ENCODE results near the gene KPNB1.
"Not testable (repeated sequence)": the region's sequence is repeated elsewhere in the genome, so short reads cannot be mapped to it uniquely, and the experiment has no call there.

Gene KPNB1

DNA sequence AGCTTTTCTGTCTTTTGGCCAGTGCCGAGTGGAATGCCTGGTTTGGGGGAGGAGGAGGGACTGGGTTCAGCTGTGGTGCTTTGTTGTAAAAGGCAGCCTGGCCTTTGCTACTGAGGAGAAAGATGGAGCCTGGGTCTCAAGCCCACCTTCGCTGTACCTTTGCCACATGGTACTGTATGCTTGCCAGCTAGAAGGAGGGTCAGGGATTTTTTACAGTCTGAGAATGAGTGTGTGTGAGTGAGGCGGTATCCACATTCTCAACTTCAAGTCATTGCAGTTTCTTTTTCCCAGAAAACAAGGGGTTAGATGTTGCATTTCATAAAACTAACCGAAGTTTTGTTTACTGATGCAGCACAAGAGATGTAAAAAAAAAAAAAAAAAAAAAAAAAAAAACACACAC, 33.0 kb downstream of the KPNB1 start:
- not testable (repeated sequence) for DNase-seq

- no peak for DNase-seq
Measured at GRCh38 chr17:47684025-47684424, 34.3 kb downstream of the KPNB1 start.

DNA sequence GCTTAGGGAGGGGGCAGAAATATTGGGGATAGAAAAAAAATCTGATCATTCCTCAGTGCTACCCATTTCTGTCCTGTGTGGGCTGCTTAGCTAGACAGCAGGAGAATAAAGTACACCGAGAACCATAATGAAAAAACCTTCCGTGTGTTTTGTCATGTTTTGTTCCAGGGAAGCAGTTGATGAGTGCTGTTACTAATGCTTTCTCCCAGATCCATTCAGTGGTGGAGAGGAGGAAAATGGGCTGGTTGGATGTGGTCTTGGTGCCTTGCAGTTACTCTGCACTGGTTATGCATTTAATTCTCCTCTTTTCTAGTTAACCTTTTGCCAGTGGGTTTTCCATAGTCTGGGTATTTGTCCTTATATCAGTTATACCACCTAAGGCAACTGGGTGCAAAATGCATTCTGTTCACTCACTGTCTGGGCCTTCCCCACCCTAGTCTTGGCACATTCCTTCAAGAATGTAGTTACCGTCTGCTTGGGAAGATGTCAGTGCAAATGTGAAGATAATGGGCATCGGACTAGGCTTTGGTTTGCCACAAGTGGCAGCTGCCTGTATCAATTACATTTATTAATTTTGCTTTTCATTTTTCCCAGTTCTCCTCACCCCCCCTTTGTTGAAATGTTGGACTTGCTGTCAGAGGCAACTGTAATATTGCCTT, 34.9 kb downstream of the KPNB1 start:
- no peak for DNase-seq

GRCh38 chr17:47685556-47686275, 36.0 kb downstream of the KPNB1 start:
- DNase-seq = no peak

DNA sequence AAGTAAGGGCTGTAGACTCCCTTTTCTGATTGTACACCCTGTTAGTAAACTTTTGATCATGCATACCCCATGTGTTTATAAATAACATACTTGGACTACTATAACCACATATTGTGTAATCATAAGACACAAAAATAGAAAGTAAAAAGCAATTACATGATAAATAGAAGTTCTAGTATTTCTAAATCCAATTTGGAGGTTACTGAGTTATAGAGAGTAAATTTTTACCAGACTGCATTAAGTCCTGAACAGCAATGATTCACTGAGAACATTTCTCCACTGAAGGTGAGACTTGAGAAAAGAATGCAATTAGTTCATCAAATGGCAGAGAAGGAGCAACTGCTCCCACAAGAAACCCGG, 36.5 kb downstream of the KPNB1 start:
- no peak for DNase-seq

DNA sequence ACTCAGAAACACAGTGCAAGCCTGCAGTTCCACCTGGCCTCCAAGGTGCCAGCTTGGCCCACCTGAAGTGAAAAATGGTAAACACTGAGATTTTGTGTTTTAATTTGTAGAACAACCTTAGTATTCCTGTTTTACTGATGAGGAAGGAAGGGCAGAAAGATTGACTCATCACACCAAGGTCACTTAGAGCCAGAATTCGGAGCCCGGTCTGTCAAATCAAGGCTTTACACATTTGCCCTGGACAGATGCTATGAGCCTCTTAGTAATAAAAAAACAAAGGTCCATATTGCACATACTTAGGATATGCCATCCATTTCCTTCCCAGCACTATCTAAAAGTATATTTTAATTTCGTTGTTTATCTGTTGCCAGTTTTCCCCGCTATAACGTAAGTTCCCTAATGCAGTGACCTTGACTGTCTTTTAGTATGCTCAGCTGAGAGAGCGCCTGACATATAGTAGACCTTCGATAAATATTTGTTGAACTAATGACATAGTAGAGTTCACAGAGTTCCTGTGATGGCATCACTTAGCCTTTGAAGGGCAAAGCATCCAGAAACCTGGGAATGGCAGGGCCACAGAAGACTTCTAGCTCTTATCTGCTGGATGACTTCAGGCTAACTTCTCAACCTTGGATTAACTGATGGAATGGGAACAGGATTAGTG, 37.1 kb downstream of the KPNB1 start:
- DNase-seq = no peak

- DNase-seq = no peak
Measured at GRCh38 chr17:47687328-47687690, 37.6 kb downstream of the KPNB1 start.

DNA sequence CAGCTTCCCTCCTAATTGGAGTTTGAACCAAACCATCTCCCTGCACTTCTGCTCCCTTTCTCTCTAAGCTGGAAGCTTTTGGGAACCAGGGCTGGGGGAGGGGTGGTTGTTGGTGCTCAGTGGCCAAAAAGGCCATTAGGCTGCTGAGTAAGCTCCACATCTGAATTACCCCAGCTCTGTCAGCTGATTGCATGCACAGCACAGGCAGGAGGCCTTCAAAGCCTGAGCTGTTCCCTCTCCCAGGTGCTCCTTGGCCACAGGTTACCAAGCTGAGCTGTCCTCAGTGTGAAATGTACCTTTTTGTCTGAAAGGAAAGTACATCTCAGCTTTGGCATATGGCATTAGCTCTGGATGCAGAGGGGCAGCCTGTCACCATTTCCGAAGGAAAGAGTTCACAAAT, 38.0 kb downstream of the KPNB1 start:
- peak; percentile 52 for DNase-seq

- peak; percentile 18 for DNase-seq
Measured at GRCh38 chr17:47690121-47690520, 40.4 kb downstream of the KPNB1 start.

DNA sequence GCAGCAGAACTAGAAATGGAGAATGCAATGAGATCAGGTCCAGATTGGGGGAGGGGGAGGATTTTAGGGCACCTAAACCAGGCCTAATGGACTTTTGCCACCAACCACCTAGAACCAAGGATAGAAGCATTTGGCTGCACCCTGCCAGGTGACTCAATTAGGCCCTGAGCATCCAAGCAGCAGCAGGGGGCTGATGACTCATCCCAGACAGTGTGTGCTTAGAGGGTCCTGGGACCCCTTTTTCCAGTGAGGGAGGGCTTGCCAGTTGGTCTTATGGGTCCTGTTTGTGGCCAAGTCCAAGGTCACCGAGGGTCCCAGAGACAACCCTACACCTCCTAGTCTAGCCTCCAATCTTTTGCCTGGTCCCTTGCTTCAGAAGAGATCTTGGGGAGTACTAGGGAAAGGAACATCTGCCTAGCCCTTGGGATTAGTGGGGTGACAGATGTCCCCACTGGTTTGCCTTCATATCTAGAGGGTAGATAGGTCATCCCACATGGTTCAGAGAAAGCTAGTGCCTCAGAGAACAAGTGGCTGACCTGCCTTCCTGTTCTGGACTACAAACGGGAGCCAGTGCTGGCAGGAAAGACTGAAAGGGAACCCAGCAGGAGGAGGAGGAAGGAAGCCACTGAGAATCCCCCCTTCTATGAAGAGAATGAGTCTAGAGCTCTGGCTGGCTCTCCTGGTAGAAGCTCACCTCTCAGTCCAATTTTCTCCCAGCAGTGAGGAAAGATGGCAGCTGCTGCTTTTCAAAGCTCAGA, 42.6 kb downstream of the KPNB1 start:
- peak; percentile 45 for DNase-seq

GRCh38 chr17:47692895-47693730, 43.4 kb downstream of the KPNB1 start:
- peak; percentile 73 for DNase-seq

DNA sequence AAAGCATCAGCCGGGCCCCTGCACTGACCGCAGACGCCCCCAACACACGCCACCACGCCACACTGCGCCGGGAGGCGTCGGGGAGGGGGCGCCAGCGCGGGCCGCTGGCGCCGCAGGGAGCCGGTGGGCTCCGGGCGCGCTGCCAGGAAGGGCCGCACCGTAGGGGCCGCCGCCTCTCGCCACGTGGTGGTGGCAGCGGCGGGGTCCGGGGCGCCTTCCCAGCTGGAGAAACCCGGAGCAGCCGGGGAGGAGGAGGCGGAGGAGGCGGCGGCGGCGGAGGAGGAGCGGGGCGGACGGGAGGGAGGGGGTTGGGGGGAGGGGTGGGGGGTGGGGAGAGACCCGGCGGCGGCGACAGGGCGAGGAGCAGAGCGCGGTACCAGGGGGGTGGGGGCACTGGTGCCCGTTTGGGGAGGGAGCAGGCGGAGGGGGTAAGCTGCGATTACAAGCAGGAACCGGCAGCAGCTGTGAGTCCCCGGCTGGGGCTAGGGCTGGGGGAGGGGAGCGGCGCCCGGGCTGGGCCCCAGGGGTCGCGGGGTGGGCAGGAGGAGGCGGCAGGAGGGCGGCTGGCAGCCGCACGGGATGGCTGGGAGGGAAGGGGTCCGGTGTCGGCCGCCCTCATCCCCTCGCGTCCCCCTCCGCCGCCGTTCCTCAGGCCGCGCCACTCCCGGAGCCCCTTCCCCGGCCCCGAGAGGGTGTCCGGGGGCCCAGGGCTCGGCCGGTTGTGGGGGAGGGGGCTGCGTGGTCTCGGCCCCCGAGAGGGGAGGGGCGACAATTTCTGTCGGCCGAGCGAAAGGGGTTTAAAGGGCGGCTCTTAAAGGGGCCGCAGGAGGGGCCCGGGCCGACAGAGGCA, 44.2 kb downstream of the KPNB1 start, which contains the start of gene TBKBP1:
TSS of gene TBKBP1 (plus strand) at position 431 of the 850 bp plus-strand sequence. CDS start 1,952 bp downstream, outside the sequence.
- peak; percentile 87 for DNase-seq

GRCh38 chr17:47694581-47695428, 45.1 kb downstream of the KPNB1 start:
- DNase-seq = peak; percentile 74

DNA sequence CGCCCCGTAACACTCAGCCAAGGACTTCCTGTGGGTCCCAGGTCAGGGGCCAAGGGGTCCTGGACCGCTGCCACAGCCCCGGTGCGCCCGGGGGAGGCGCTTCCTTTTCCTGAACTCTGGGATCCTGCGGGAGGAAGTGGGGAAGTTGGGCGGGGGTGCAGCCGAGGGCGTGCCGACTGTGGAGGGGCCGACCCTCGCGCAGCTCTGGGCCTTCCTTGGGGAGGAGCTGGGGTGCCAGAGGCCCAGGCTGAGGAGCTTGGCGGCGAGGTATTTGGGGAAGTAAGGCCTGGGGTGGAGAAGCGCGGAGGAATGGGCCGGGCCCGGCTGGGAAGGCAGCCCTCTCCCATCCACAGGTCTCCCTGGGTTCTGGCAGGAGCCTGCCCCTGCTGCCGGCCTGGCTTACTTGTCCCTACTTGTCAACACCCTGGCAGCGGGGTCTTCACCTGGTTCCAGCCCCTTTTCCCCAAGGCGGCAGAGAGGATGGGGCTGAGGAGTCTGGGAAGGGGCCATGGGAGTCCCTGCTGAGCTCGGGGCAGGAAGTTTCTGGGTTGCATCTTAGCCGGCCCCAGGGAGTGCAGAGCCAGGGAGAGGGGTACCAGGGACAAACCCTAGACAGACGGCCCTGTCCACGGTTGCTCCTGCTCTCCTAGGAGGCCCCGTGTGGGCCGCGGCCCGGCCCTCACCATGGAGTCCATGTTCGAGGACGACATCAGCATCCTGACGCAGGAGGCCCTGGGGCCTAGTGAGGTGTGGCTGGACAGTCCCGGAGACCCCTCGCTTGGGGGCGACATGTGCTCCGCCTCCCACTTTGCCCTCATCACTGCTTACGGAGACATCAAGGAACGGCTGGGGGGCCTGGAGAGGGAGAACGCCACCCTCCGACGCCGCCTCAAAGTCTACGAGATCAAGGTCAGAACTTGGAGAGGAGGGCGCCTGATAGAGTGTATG, 46.0 kb downstream of the KPNB1 start:
- no peak for DNase-seq

- DNase-seq = no peak
Measured at GRCh38 chr17:47696717-47697642, 47.3 kb downstream of the KPNB1 start.

DNA sequence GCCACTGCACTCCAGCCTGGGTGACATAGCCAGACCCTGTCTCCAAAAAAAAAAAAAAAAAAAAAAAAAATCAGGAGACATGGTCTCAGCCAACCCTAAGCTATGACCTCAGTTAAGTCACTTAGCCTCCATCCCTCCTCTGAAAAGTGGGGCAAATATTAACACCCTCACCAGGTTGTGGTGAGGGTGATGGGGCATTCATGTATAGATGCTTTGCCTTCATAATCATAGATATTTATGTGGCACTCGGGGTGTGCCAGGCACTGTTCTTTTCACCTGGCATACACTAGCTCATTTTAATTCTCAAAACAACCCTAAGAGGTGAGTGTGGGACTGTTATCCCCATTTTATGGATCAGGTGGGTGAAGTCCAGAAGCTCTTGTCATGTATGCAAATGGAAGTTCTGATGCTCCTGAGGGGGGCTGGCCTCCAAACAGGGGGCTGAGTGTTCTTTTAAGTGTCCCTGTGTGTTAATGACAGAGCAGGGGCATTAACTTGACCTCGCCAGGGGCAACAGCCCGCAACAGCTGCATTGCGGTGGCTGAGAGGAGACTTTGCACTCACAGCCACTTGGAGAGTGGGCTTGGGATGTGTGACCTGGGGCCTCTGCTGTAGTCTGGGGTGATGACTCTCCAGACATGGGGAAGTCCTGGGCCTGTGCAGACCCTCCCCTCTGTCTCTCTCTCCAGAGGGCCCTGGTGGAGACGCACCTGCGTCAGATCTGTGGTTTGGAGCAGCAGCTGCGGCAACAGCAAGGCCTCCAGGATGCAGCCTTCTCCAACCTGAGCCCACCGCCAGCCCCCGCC, 48.4 kb downstream of the KPNB1 start:
- no peak for DNase-seq
